Measurements from ENCODE around the gene LTO1. TPM values are rescaled to one million over a fixed set of nuclear protein-coding genes. Genes with fewer than 3 reads are reported as not detected.

LTO1 gene
- total and polyA plus RNA-seq, 2 of the 13 experiments (the other 11 are each of a cell fraction or from before 2014, with no cell fraction given): 11.8 to 15.0 TPM

DNA sequence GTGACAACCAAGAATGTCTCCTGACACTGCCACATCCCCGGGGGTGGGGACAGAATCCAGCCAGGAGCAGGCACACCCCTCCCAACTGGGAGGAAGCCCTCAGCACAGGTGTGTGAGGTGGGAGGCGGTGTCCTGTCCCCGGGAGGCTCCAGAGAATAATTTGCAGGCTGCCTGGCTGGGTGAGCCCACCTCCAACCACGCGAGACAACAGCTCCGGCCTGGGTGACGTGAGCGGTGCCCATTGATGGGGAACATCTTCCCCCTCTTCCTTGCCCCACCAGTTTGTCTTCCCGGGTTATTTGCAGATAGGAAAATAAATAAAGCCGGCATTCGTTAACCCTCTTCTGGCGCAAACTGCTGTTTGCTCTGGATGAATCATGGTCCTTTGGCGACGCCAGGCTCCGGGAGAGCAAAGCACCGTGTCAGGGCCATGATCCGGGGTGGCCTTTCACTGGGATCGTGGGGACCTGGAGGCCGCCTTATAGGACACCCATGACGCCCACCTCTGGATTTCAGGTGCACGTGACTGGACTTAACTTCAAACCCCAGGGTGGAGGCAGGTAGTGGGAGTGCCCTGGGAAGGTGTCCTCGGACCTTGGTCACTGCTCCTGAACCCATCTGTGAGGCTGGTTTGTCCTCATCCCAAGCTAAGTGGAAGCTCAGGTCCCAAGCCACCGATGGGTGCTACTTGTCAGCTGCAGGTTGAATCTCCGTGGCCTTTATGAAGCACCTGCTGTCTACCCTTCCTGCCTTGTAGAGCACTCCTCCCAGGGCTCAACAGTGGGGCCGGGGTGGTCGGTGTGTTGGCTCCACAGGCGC is 20.3 kb downstream of the LTO1 start (continued):
- peak; percentile 54; the same call in 1 of the 2 replicates for TF ChIP-seq SP4 (CRISPR knock-in tag; IDR thresholded peaks at IDR 0.05)
- no peak for TF ChIP-seq ARNT (IDR thresholded peaks at IDR 0.05)
- peak; percentile 49 for TF ChIP-seq CREB1 (IDR thresholded peaks at IDR 0.05)
- TF ChIP-seq CREB1 (CRISPR knock-in tag; IDR thresholded peaks at IDR 0.05): peak; percentile 72
- TF ChIP-seq, protein P1, sequence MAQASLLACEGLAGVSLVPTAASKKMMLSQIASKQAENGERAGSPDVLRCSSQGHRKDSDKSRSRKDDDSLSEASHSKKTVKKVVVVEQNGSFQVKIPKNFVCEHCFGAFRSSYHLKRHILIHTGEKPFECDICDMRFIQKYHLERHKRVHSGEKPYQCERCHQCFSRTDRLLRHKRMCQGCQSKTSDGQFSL (CRISPR knock-in tag; IDR thresholded peaks at IDR 0.05): 0 out of 2 replicates have a peak, but pooled peaks have one; percentile 10
- 0 out of 2 replicates have a peak, but pooled peaks have one; percentile 27 for TF ChIP-seq ZNF558 (CRISPR knock-in tag; IDR thresholded peaks at IDR 0.05; ENCODE audit: borderline replicate concordance)
- TF ChIP-seq, protein P2, sequence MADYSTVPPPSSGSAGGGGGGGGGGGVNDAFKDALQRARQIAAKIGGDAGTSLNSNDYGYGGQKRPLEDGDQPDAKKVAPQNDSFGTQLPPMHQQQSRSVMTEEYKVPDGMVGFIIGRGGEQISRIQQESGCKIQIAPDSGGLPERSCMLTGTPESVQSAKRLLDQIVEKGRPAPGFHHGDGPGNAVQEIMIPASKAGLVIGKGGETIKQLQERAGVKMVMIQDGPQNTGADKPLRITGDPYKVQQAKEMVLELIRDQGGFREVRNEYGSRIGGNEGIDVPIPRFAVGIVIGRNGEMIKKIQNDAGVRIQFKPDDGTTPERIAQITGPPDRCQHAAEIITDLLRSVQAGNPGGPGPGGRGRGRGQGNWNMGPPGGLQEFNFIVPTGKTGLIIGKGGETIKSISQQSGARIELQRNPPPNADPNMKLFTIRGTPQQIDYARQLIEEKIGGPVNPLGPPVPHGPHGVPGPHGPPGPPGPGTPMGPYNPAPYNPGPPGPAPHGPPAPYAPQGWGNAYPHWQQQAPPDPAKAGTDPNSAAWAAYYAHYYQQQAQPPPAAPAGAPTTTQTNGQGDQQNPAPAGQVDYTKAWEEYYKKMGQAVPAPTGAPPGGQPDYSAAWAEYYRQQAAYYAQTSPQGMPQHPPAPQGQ (CRISPR knock-in tag; IDR thresholded peaks at IDR 0.05; ENCODE audit: borderline replicate concordance): 0 out of 2 replicates have a peak, but pooled peaks have one; percentile 13
- TF ChIP-seq MIER3 (CRISPR knock-in tag; IDR thresholded peaks at IDR 0.05; ENCODE audit: borderline replicate concordance): no peak; the same call in 1 of the 2 replicates
- TF ChIP-seq, protein P3, sequence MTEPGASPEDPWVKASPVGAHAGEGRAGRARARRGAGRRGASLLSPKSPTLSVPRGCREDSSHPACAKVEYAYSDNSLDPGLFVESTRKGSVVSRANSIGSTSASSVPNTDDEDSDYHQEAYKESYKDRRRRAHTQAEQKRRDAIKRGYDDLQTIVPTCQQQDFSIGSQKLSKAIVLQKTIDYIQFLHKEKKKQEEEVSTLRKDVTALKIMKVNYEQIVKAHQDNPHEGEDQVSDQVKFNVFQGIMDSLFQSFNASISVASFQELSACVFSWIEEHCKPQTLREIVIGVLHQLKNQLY (CRISPR knock-in tag; IDR thresholded peaks at IDR 0.05): peak; percentile 58
- TF ChIP-seq ZNF678 (CRISPR knock-in tag; IDR thresholded peaks at IDR 0.05): no peak
- TF ChIP-seq TMF1 (CRISPR knock-in tag; IDR thresholded peaks at IDR 0.05; ENCODE audit: low read depth): peak; percentile 40; the same call in 1 of the 2 replicates
- TF ChIP-seq, protein P4, sequence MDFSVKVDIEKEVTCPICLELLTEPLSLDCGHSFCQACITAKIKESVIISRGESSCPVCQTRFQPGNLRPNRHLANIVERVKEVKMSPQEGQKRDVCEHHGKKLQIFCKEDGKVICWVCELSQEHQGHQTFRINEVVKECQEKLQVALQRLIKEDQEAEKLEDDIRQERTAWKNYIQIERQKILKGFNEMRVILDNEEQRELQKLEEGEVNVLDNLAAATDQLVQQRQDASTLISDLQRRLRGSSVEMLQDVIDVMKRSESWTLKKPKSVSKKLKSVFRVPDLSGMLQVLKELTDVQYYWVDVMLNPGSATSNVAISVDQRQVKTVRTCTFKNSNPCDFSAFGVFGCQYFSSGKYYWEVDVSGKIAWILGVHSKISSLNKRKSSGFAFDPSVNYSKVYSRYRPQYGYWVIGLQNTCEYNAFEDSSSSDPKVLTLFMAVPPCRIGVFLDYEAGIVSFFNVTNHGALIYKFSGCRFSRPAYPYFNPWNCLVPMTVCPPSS (IDR thresholded peaks at IDR 0.05): no peak
- TF ChIP-seq, protein P5, sequence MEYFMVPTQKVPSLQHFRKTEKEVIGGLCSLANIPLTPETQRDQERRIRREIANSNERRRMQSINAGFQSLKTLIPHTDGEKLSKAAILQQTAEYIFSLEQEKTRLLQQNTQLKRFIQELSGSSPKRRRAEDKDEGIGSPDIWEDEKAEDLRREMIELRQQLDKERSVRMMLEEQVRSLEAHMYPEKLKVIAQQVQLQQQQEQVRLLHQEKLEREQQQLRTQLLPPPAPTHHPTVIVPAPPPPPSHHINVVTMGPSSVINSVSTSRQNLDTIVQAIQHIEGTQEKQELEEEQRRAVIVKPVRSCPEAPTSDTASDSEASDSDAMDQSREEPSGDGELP (IDR thresholded peaks at IDR 0.05; ENCODE audit: borderline replicate concordance, low read depth): peak; percentile 41; the same call in 1 of the 2 replicates
- peak; percentile 65 for TF ChIP-seq ZNF772 (CRISPR knock-in tag; IDR thresholded peaks at IDR 0.05)
- TF ChIP-seq KDM1A (CRISPR knock-in tag; IDR thresholded peaks at IDR 0.05): no peak
- TF ChIP-seq, protein P6, sequence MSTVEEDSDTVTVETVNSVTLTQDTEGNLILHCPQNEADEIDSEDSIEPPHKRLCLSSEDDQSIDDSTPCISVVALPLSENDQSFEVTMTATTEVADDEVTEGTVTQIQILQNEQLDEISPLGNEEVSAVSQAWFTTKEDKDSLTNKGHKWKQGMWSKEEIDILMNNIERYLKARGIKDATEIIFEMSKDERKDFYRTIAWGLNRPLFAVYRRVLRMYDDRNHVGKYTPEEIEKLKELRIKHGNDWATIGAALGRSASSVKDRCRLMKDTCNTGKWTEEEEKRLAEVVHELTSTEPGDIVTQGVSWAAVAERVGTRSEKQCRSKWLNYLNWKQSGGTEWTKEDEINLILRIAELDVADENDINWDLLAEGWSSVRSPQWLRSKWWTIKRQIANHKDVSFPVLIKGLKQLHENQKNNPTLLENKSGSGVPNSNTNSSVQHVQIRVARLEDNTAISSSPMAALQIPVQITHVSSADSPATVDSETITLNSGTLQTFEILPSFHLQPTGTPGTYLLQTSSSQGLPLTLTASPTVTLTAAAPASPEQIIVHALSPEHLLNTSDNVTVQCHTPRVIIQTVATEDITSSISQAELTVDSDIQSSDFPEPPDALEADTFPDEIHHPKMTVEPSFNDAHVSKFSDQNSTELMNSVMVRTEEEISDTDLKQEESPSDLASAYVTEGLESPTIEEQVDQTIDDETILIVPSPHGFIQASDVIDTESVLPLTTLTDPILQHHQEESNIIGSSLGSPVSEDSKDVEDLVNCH (CRISPR knock-in tag; IDR thresholded peaks at IDR 0.05): no peak
- TF ChIP-seq ARNTL (CRISPR knock-in tag; IDR thresholded peaks at IDR 0.05): peak; percentile 84
- no peak for TF ChIP-seq MTA3 (CRISPR knock-in tag; IDR thresholded peaks at IDR 0.05)
- TF ChIP-seq, protein P7, sequence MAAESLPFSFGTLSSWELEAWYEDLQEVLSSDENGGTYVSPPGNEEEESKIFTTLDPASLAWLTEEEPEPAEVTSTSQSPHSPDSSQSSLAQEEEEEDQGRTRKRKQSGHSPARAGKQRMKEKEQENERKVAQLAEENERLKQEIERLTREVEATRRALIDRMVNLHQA (CRISPR knock-in tag; IDR thresholded peaks at IDR 0.05): no peak
- TF ChIP-seq RXRA (CRISPR knock-in tag; IDR thresholded peaks at IDR 0.05): peak; percentile 72
- TF ChIP-seq SP5 (CRISPR knock-in tag; IDR thresholded peaks at IDR 0.05; ENCODE audit: borderline replicate concordance, low read depth): peak; percentile 74
- 0 out of 2 replicates have a peak, but pooled peaks have one; percentile 40 for TF ChIP-seq RELA (CRISPR knock-in tag; IDR thresholded peaks at IDR 0.05)

Measured in HepG2 (cell line).